ENCODE results near the gene LRRC7. TPM values are rescaled to one million over a fixed set of nuclear protein-coding genes. Genes with fewer than 3 reads are reported as not detected.

Gene LRRC7
- total RNA-seq, 4 donors from 2014 or later = 0.11 to 0.88 (median 0.36) TPM

DNA sequence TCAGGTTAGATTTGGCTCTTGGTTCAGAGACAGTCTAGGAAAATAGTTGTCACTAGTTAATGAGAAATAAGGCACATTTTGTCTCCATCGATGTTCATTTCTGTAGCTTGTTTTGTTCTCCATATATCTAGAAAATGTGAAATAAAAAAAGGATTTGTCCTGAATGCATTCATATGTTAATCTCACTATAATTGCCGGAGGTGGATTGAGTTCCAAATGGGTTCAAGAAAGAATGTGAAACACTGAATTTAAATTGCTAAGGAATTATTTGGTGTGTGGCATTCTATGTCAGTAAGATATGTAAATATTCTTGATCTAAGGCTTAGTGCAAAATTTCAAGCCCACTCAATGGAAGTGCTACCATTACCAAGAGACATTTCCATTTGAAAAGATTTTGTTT lies 176.7 kb downstream of the LRRC7 start:
- no peak for DNase-seq (ENCODE audit: low spot score in 2 of 2)
- 87 to 89% methylated on average over 2 of the region's 2 CpGs for WGBS, 2 donors
- intact Hi-C loops (cut with DNase I; ENCODE audit: low total_unique reads) = no loop called here
- H3K4me3 ChIP-seq (ENCODE audit: low read depth, poor library complexity, severe bottlenecking) = no peak overlapping the region
- no peak for TF ChIP-seq CTCF (IDR thresholded peaks at IDR 0.05)
- no peak for TF ChIP-seq POLR2A (IDR thresholded peaks at IDR 0.05)

DNA sequence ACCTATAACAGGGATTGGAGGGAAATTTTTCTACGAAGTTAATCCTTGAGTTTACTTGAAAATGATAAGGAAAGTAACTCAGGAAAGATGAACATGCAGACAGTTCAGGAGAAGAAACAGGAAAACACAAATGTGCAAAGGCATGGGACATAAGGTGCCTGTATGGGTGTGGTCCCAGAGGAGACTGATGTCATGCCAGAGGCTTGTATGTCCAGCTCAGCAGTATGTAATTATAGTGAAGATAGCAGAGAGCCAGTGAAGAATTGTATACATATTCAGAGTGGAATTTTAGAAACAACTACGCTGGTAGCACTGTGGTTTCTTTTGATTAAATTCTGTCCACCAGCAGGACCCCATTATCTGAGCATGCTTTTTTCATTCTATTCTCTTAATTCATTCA lies 179.5 kb downstream of the LRRC7 start:
- H3K4me3 ChIP-seq (ENCODE audit: low read depth, poor library complexity, severe bottlenecking) = no peak overlapping the region
- DNase-seq (ENCODE audit: low spot score in 2 of 2) = no peak
- no peak for TF ChIP-seq CTCF (IDR thresholded peaks at IDR 0.05)
- no peak for TF ChIP-seq POLR2A (IDR thresholded peaks at IDR 0.05)
- intact Hi-C loops (cut with DNase I; ENCODE audit: low total_unique reads) = no loop called here
- WGBS, 2 donors = 84 to 86% methylated on average over 2 of the region's 2 CpGs

- intact Hi-C loops (cut with DNase I; ENCODE audit: low total_unique reads) = no loop called here
- WGBS, 2 donors = 86 to 100% methylated on average over 1 of the region's 1 CpG
- TF ChIP-seq POLR2A (IDR thresholded peaks at IDR 0.05) = no peak
- TF ChIP-seq CTCF (IDR thresholded peaks at IDR 0.05) = no peak
- DNase-seq (ENCODE audit: low spot score in 2 of 2) = no peak
- no peak overlapping the region for H3K4me3 ChIP-seq (ENCODE audit: low read depth, poor library complexity, severe bottlenecking)
These were observed 182.9 kb downstream of the LRRC7 start for GRCh38 chr1:69750638-69751037.

- no peak for TF ChIP-seq POLR2A (IDR thresholded peaks at IDR 0.05)
- TF ChIP-seq CTCF (IDR thresholded peaks at IDR 0.05) = no peak
- WGBS, 2 donors = 23 to 49% methylated on average over 2 of the region's 2 CpGs
- intact Hi-C loops (cut with DNase I; ENCODE audit: low total_unique reads) = no loop called here
- H3K4me3 ChIP-seq (ENCODE audit: low read depth, poor library complexity, severe bottlenecking) = no peak overlapping the region
- DNase-seq (ENCODE audit: low spot score in 2 of 2) = no peak
These were observed 185.1 kb downstream of the LRRC7 start for GRCh38 chr1:69752831-69753230.

DNA sequence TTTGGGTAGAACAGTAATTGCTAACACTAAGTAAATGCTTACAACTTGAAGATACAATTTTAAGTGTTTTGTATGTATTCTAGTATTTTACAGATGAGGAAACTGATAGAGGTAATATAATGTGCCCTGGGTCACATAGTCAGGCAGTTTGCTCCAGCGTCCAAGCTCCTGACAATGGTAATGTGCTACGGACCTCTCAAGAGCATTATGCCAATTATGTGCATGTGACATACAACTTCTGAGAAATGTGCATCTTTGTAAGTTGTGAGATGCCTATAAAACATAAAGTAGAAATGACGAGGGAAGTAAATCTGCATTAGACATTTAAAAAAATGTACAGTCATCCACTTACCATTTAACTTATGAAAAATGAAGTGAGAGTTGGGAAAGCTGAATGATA lies 186.8 kb downstream of the LRRC7 start:
- DNase-seq (ENCODE audit: low spot score in 2 of 2) = no peak
- intact Hi-C loops (cut with DNase I; ENCODE audit: low total_unique reads) = no loop called here
- 90 to 92% methylated on average over 3 of the region's 3 CpGs for WGBS, 2 donors
- H3K4me3 ChIP-seq (ENCODE audit: low read depth, poor library complexity, severe bottlenecking) = no peak overlapping the region
- TF ChIP-seq POLR2A (IDR thresholded peaks at IDR 0.05) (no peak), CTCF (IDR thresholded peaks at IDR 0.05) (no peak)

- 71 to 88% methylated on average over 1 of the region's 1 CpG for WGBS, 2 donors
- intact Hi-C loops (cut with DNase I; ENCODE audit: low total_unique reads) = no loop called here
- DNase-seq (ENCODE audit: low spot score in 2 of 2) = no peak
- no peak for TF ChIP-seq POLR2A (IDR thresholded peaks at IDR 0.05)
- no peak overlapping the region for H3K4me3 ChIP-seq (ENCODE audit: low read depth, poor library complexity, severe bottlenecking)
These were observed 187.9 kb downstream of the LRRC7 start for GRCh38 chr1:69755647-69756046.
